ENCODE measurements around the gene DUSP11.

Gene DUSP11

DNA sequence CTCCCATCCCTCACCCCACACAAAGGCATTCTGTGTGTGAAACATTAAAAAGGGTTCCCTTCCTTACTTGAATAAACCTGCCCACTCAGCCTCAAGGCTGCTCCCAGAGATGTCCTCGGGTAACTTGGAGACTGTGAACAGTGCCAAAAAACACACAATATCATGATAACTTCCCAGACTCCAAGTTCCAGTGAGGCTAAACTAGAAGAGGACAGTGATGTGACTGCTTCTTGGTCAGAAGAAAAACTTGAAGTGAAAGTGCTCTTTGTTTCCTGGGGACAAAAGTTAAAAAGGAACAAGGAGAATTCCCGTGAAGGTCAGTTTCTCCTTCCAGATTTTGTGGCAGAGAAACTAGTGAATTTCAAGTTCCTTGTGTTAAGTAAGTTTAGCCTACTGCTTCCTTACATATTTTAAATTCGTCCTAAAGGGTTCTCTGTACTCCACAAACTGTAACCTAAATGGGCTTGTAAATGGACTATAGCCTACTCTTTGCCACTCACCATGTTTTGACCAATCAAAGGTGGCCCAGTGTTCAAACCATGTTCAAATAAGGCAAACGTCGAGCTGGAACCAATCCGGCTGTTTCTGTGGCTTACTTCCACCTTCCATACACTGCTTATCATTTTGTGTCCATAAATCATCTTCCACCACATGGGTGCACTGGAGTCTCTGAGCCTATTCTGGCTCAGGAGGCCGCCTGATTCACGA lies 63.2 kb downstream of the DUSP11 start:
- DNase-seq = no peak

DNA sequence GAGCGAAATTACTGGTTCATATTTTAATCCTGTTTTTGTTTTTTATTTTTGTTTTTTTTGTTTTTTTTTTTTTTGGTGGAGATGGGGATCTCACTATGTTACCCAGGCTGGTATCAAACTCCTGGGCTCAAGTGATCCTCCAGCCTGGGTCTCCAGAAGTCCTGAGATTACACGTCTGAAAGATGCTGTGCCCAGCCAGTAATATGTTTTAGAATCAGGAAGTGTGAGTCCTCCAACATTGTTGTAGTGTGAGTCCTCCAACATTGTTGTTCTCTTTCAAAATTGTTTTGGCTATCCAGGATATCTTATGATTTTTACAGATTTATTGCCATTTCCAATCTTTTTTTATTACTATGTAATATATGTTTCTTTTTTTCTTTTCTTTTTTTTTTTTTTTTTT lies 65.8 kb downstream of the DUSP11 start:
- no peak for DNase-seq
